H1 (cell line): ENCODE results near the gene SLC9A3. TPM values are rescaled to one million over a fixed set of nuclear protein-coding genes. Genes with fewer than 3 reads are reported as not detected.

Experiments
- CTCF ChIA-PET: fragments of 300-600 bp; sonication (Branson Sonifier 250); formaldehyde crosslinking; loops from one replicate; lab custom pipeline; 2021; ENCODE audit not compliant: partially characterized antibody; lab: Charles Lee
- POLR2A ChIA-PET: fragments of 300-600 bp; sonication (Branson Sonifier 250); formaldehyde crosslinking; loops from one replicate; lab custom pipeline; 2021; ENCODE audit warnings: inconsistent platforms; ENCODE audit not compliant: partially characterized antibody; lab: Charles Lee
- DNase-seq, 2 experiments: peaks; one replicate each; pipeline versions ENCODE4 v3.0.0 to v3.0.0-alpha.2; 2010 to 2022; ENCODE audit warnings: low spot score in 2 of 2, low read depth in 1 of 2, mixed read lengths in 1 of 2
- FAIRE-seq: peaks from 2 replicates; lab custom pipeline; 2011; peaks lifted over from hg19 to GRCh38; lab: Jason Lieb, UNC
- H2AFZ ChIP-seq: 2 replicates; pipeline ENCODE4 v1.8.1; 2012; ENCODE audit warnings: low read length, inconsistent platforms
- H2AK5ac ChIP-seq: 2 replicates; pipeline ENCODE4 v1.6.1; 2013; ENCODE audit warnings: low read depth, low read length
- H2BK120ac ChIP-seq: replicated peaks from 2 replicates; pipeline ENCODE3; 2013; ENCODE audit warnings: low read depth, low read length, inconsistent platforms
- H2BK12ac ChIP-seq: 2 replicates; pipeline ENCODE4 v1.6.1; 2013; ENCODE audit warnings: low read depth, low read length
- H2BK15ac ChIP-seq: 2 replicates; pipeline ENCODE4 v1.6.1; 2013; ENCODE audit warnings: low read length
- H2BK20ac ChIP-seq: 2 replicates; pipeline ENCODE4 v1.6.1; 2013; ENCODE audit warnings: low read length
- H2BK5ac ChIP-seq: 2 replicates; pipeline ENCODE4 v1.6.1; 2013; ENCODE audit warnings: low read depth, low read length
- H3K14ac ChIP-seq: 2 replicates; pipeline ENCODE4 v1.6.1; 2013; ENCODE audit warnings: inconsistent platforms; ENCODE audit not compliant: insufficient read length
- H3K18ac ChIP-seq: 2 replicates; pipeline ENCODE4 v1.6.1; 2013; ENCODE audit warnings: low read length; ENCODE audit errors: extremely low read depth
- H3K23ac ChIP-seq: 2 replicates; pipeline ENCODE4 v1.6.1; 2013; ENCODE audit warnings: inconsistent platforms; ENCODE audit not compliant: insufficient read length
- H3K23me2 ChIP-seq: 2 replicates; pipeline ENCODE4 v1.6.1; 2013; ENCODE audit warnings: low read depth, low read length
- H3K27ac ChIP-seq: 2 replicates; pipeline ENCODE4 v1.6.1; 2011; ENCODE audit warnings: low read depth, low read length, inconsistent platforms
- H3K27me3 ChIP-seq, 4 experiments: replicated peaks in 1 of 4; 1 replicate in 1 of 4; 2 replicates in 3 of 4; pipeline versions ENCODE4 v1.6.1 to v1.8.1; 2011 to 2013; ENCODE audit warnings: low read length in 3 of 4, mild to moderate bottlenecking in 3 of 4, inconsistent platforms in 2 of 4, mixed read lengths in 2 of 4, moderate library complexity in 1 of 4; ENCODE audit not compliant: control insufficient read depth in 3 of 4, insufficient read depth in 3 of 4; ENCODE audit errors: extremely low read depth in 1 of 4
- H3K36me3 ChIP-seq, 4 experiments: 2 replicates each; pipeline versions ENCODE4 v1.6.1 to v1.8.1; 2011 to 2013; ENCODE audit warnings: mild to moderate bottlenecking in 4 of 4, low read length in 3 of 4, moderate library complexity in 2 of 4, control low read depth in 1 of 4, inconsistent platforms in 1 of 4; ENCODE audit not compliant: insufficient read depth in 4 of 4, control insufficient read depth in 2 of 4
- H3K4ac ChIP-seq: replicated peaks from 2 replicates; pipeline ENCODE3; 2013; ENCODE audit warnings: low read length, low read depth, mixed read lengths, inconsistent platforms; ENCODE audit not compliant: insufficient read length
- H3K4me1 ChIP-seq, 4 experiments: replicated peaks in 1 of 4; 1 replicate in 1 of 4; 2 replicates in 3 of 4; pipeline versions ENCODE4 v1.6.1 to v1.8.1; 2011 to 2013; ENCODE audit warnings: low read length in 3 of 4, inconsistent platforms in 2 of 4, mixed read lengths in 1 of 4; ENCODE audit not compliant: insufficient read depth in 4 of 4, control insufficient read depth in 3 of 4
- H3K4me2 ChIP-seq, 2 experiments: 2 replicates each; pipeline versions ENCODE4 v1.6.1 to v1.8.1; 2011 to 2013; ENCODE audit warnings: low read depth in 2 of 2, low read length in 2 of 2, control low read depth in 1 of 2, inconsistent platforms in 1 of 2, mild to moderate bottlenecking in 1 of 2; ENCODE audit not compliant: insufficient read depth in 1 of 2
- H3K4me3 ChIP-seq, 4 experiments: fragments of 200-600, 300-600 bp in 1 of 4; sonication (generic), shearing (Covaris generic), sonication (Bioruptor Twin) in 1 of 4; 2 replicates each; pipeline versions ENCODE4 v1.5.1 to v1.8.1; 2011 to 2016; ENCODE audit warnings: low read length in 4 of 4, low read depth in 3 of 4, control low read depth in 2 of 4, inconsistent platforms in 2 of 4, mild to moderate bottlenecking in 2 of 4, mixed read lengths in 1 of 4, moderate library complexity in 1 of 4; ENCODE audit not compliant: insufficient read depth in 2 of 4; ENCODE audit errors: extremely low read depth in 1 of 4
- H3K56ac ChIP-seq: replicated peaks from 2 replicates; pipeline ENCODE3; 2013; ENCODE audit warnings: low read depth, mild to moderate bottlenecking, mixed read lengths, low read length, inconsistent platforms; ENCODE audit not compliant: insufficient read length
- H3K79me1 ChIP-seq: 2 replicates; pipeline ENCODE4 v1.6.1; 2013; ENCODE audit warnings: low read depth, low read length, control low read depth
- H3K79me2 ChIP-seq, 2 experiments: 2 replicates each; pipeline versions ENCODE4 v1.6.1 to v1.8.1; 2012 to 2013; ENCODE audit warnings: low read length in 2 of 2, mild to moderate bottlenecking in 2 of 2, inconsistent platforms in 1 of 2; ENCODE audit not compliant: insufficient read depth in 2 of 2, control insufficient read depth in 1 of 2
- H3K9ac ChIP-seq, 4 experiments: replicated peaks in 1 of 4; 1 replicate in 1 of 4; 2 replicates in 3 of 4; pipeline versions ENCODE4 v1.6.1 to v1.8.1; 2011 to 2013; ENCODE audit warnings: low read depth in 3 of 4, low read length in 3 of 4, control low read depth in 2 of 4, mild to moderate bottlenecking in 2 of 4, moderate library complexity in 2 of 4, inconsistent platforms in 1 of 4; ENCODE audit errors: extremely low read depth in 1 of 4
- H3K9me3 ChIP-seq, 2 experiments: 2 replicates each; pipeline versions ENCODE4 v1.6.1 to v1.8.1; 2012 to 2013; ENCODE audit warnings: mild to moderate bottlenecking in 2 of 2, moderate library complexity in 2 of 2, control low read depth in 1 of 2, inconsistent platforms in 1 of 2, low read depth in 1 of 2, low read length in 1 of 2, mixed read lengths in 1 of 2; ENCODE audit not compliant: insufficient read depth in 2 of 2
- H4K20me1 ChIP-seq, 2 experiments: replicated peaks in 1 of 2; 2 replicates each; pipeline versions ENCODE3 to v1.8.1; 2011 to 2013; ENCODE audit warnings: inconsistent platforms in 2 of 2, low read length in 2 of 2, mild to moderate bottlenecking in 1 of 2; ENCODE audit not compliant: insufficient read depth in 2 of 2, control insufficient read depth in 1 of 2
- H4K5ac ChIP-seq: 2 replicates; pipeline ENCODE4 v1.6.1; 2013; ENCODE audit warnings: low read length, low read depth, mixed read lengths, inconsistent platforms; ENCODE audit not compliant: insufficient read length
- H4K8ac ChIP-seq: 2 replicates; pipeline ENCODE4 v1.8.0; 2013; ENCODE audit warnings: mild to moderate bottlenecking, moderate library complexity, low read length, inconsistent platforms; ENCODE audit not compliant: insufficient read depth; ENCODE audit errors: extremely low read depth
- H4K91ac ChIP-seq: replicated peaks from 2 replicates; pipeline ENCODE3; 2013; ENCODE audit warnings: low read length, mixed read lengths, inconsistent platforms; ENCODE audit not compliant: insufficient read length
- BRCA1 ChIP-seq: IDR thresholded peaks from 2 replicates; pipeline ENCODE4 v1.6.1; 2012; ENCODE audit warnings: low read depth, low read length, improper control_type of control experiment
- NRF1 ChIP-seq: IDR thresholded peaks from 2 replicates; pipeline ENCODE4 v1.6.1; 2011; ENCODE audit warnings: mild to moderate bottlenecking, low read depth, low read length, improper control_type of control experiment
- PHF8 ChIP-seq: fragments of 200-600 bp; sonication (generic); conservative IDR thresholded peaks from 2 replicates; pipeline ENCODE4 v1.7.1; 2012; ENCODE audit warnings: low read depth, mild to moderate bottlenecking, inconsistent platforms, low read length, moderate library complexity
- USF2 ChIP-seq: IDR thresholded peaks from 2 replicates; pipeline ENCODE4 v1.6.1; 2011; ENCODE audit warnings: low read length, improper control_type of control experiment
- WGBS, 2 experiments: shearing (Covaris generic) in 1 of 2; methylation state at CpG; one replicate each; pipeline versions ENCODE4 v1.1.6 to v1.1.7; 2013 to 2015; ENCODE audit warnings: low lambda C conversion rate in 2 of 2, mixed read lengths in 2 of 2, inconsistent platforms in 1 of 2, low coverage in 1 of 2, missing lambda C conversion rate in 1 of 2; ENCODE audit not compliant: insufficient replicate concordance in 2 of 2, insufficient coverage in 1 of 2, insufficient read length in 1 of 2; ENCODE audit errors: extremely low coverage in 1 of 2, missing lambda C conversion rate in 1 of 2; 5-methylcytosine and 5-hydroxymethylcytosine counted together
- polyA plus RNA-seq, 7 experiments: library from polyadenylated mRNA; depleted of rRNA in 3 of 7; stranded (reverse) in 5 of 7; unstranded in 2 of 7; fragments of >200 nt in 5 of 7; fragments of 200-250 nt in 2 of 7; gene quantifications; 1 replicate in 5 of 7; 2 replicates in 1 of 7; 4 replicates in 1 of 7; pipeline versions ENCODE4 v1.2.1 to v1.2.3, GENCODE V29; 2011 to 2013; ENCODE audit warnings: missing spikeins in 2 of 7, mixed read lengths in 2 of 7
- total RNA-seq: library from RNA; stranded (reverse); fragmentation: NEBNext Ultra II Directional; extraction: Animal tissue kit (Norgen Biotek cat#: 25700); gene quantifications from 2 replicates; pipeline ENCODE4 v1.2.1, GENCODE V29; 2021

SLC9A3 gene
- total and polyA plus RNA-seq, 2 of the 8 experiments (the other 6 are each of a cell fraction or from before 2014, with no cell fraction given) = 0.95 to 1.0 TPM

DNA sequence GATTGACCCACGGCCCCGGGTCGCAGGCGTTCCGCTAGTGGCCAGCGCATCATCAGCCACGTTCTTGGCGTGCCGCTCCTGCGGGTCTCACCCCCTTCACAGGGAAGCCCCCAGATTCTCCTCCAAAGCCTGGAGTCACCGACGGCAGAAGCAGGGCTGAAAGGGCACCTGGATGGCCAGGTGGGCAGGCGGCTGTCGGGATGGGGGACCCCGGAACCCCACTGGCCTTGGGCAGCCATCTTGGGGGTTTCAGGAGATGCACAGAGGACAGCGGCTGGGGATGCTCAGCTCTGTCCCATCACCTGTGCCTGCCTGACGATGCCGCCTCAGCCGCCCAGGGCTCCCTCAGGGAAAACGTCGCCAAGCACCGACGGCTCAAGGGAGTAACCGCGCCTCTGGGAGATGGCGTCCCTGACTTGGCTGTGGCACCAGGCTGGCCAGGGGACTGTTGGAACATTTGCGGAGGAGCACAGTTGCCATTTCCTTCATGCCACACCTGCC is 14.1 kb upstream of the SLC9A3 start:
- Histone ChIP-seq H2AFZ (no peak overlapping the region), H3K79me2 (no peaks in the 10 kb centered on the region), H3K9ac (no peak overlapping the region), H3K79me1 (no peaks in the 10 kb centered on the region), H3K4ac (no peak overlapping the region), H2BK120ac (no peak overlapping the region), H3K4me2 (no peak overlapping the region), H3K23ac (no peak overlapping the region), H2AK5ac (no peak overlapping the region), H3K27ac (no peak overlapping the region), H3K14ac (no peak overlapping the region), H3K4me3 (no peak overlapping the region), H3K36me3 (no peaks in the 10 kb centered on the region), H3K23me2 (no peaks in the 10 kb centered on the region), H3K56ac (no peak overlapping the region)
- ChIA-PET CTCF (interaction anchor here (1.0 to 2.6 kb wide), 2 partner anchors 9 to 17 kb away, joined by 3 to 10 read pairs; no protein-coding TSS in a partner anchor), POLR2A (no interaction called here)
- DNase-seq = no peak
- TF ChIP-seq BRCA1 = no peak
- TF ChIP-seq PHF8 = no peak
- TF ChIP-seq NRF1 = no peak
- no peak for TF ChIP-seq USF2
- TF ChIP-seq, all 59 proteins: peak for 0
- Histone ChIP-seq H3K27me3 (peaks cover 0 to 2% (median 0%) of the 10 kb centered on the region in 4 experiments; a peak in 3 of 7 replicates), H4K20me1 (peaks cover 0 to 2% of the 10 kb centered on the region in 2 experiments), H4K8ac (peak overlapping the region; percentile 25; the same call in 1 of the 2 replicates), H3K9me3 (no peaks in the 10 kb centered on the region), H4K91ac (no peak overlapping the region), H2BK15ac (no peak overlapping the region), H2BK12ac (no peak overlapping the region), H3K18ac (no peak overlapping the region), H4K5ac (no peak overlapping the region), H2BK5ac (no peak overlapping the region), H2BK20ac (no peak overlapping the region), H3K4me1 (0 out of 7 replicates have a peak, but pooled peaks cover 0 to 1% (median 0%) of the 10 kb centered on the region in 4 experiments)
- WGBS, 2 experiments = 94% methylated on average over 25 of the region's 27 CpGs; no CpG with 5 or more reads in 1 of the 2 experiments
- FAIRE-seq = no peak
